Measurements from ENCODE around the gene CD6. TPM values are rescaled to one million over a fixed set of nuclear protein-coding genes. Genes with fewer than 3 reads are reported as not detected.
"Not testable (repeated sequence)": the region's sequence is repeated elsewhere in the genome, so short reads cannot be mapped to it uniquely, and the experiment has no call there.

CD6 gene
- polyA plus RNA-seq, 1 donor = 1.3 TPM

- DNase-seq = no peak
- no peak overlapping the region for H3K4me3 ChIP-seq (ENCODE audit: low read length)
- no peaks in the 10 kb centered on the region for H3K4me1 ChIP-seq (ENCODE audit: control insufficient read depth, insufficient read depth, low read length)
- H3K36me3 ChIP-seq (ENCODE audit: control insufficient read depth, insufficient read depth, low read length) = no peaks in the 10 kb centered on the region
- H3K27ac ChIP-seq (ENCODE audit: low read length) = no peak overlapping the region
- H3K27me3 ChIP-seq (ENCODE audit: control insufficient read depth, insufficient read depth, low read length) = no peaks in the 10 kb centered on the region
- WGBS (ENCODE audit: insufficient coverage, low lambda C conversion rate) = no CpG with 5 or more reads among the region's 15 CpGs
- H3K9me3 ChIP-seq (ENCODE audit: control insufficient read depth, low read depth, low read length) = no peaks in the 10 kb centered on the region
Measured at GRCh38 chr11:60972182-60973030, 926 bp downstream of the CD6 start.

- H3K4me3 ChIP-seq (ENCODE audit: low read length) = no peak overlapping the region
Measured at GRCh38 chr11:60973699-60974098, 2.2 kb downstream of the CD6 start.

GRCh38 chr11:60974316-60974715, 2.8 kb downstream of the CD6 start:
- not testable (repeated sequence) for H3K9me3 ChIP-seq (ENCODE audit: control insufficient read depth, low read depth, low read length); H3K27me3 ChIP-seq (ENCODE audit: control insufficient read depth, insufficient read depth, low read length); H3K4me1 ChIP-seq (ENCODE audit: control insufficient read depth, insufficient read depth, low read length); H3K27ac ChIP-seq (ENCODE audit: low read length); H3K4me3 ChIP-seq (ENCODE audit: low read length); DNase-seq; H3K36me3 ChIP-seq (ENCODE audit: control insufficient read depth, insufficient read depth, low read length)
- WGBS (ENCODE audit: insufficient coverage, low lambda C conversion rate) = no CpG with 5 or more reads among the region's 13 CpGs

More at GRCh38 chr11:60973699-60974098, 2.2 kb downstream of the CD6 start:
- WGBS (ENCODE audit: insufficient coverage, low lambda C conversion rate) = 83% methylated on average over 1 of the region's 6 CpGs
- no peaks in the 10 kb centered on the region for H3K27me3 ChIP-seq (ENCODE audit: control insufficient read depth, insufficient read depth, low read length)
- DNase-seq = no peak
- H3K9me3 ChIP-seq (ENCODE audit: control insufficient read depth, low read depth, low read length) = no peaks in the 10 kb centered on the region
- no peaks in the 10 kb centered on the region for H3K36me3 ChIP-seq (ENCODE audit: control insufficient read depth, insufficient read depth, low read length)
- H3K4me1 ChIP-seq (ENCODE audit: control insufficient read depth, insufficient read depth, low read length) = no peaks in the 10 kb centered on the region
- H3K27ac ChIP-seq (ENCODE audit: low read length) = no peak overlapping the region

GRCh38 chr11:60974726-60975125, 3.2 kb downstream of the CD6 start:
- Histone ChIP-seq H3K9me3 (ENCODE audit: control insufficient read depth, low read depth, low read length) (no peaks in the 10 kb centered on the region), H3K27ac (ENCODE audit: low read length) (no peak overlapping the region), H3K36me3 (ENCODE audit: control insufficient read depth, insufficient read depth, low read length) (no peaks in the 10 kb centered on the region), H3K4me1 (ENCODE audit: control insufficient read depth, insufficient read depth, low read length) (no peaks in the 10 kb centered on the region), H3K4me3 (ENCODE audit: low read length) (no peak overlapping the region), H3K27me3 (ENCODE audit: control insufficient read depth, insufficient read depth, low read length) (no peaks in the 10 kb centered on the region)
- no CpG with 5 or more reads among the region's 6 CpGs for WGBS (ENCODE audit: insufficient coverage, low lambda C conversion rate)
- DNase-seq = no peak

GRCh38 chr11:60977224-60977623, 5.7 kb downstream of the CD6 start:
- WGBS (ENCODE audit: insufficient coverage, low lambda C conversion rate) = no CpG with 5 or more reads among the region's 4 CpGs
- DNase-seq = no peak
- Histone ChIP-seq H3K9me3 (ENCODE audit: control insufficient read depth, low read depth, low read length) (no peaks in the 10 kb centered on the region), H3K4me3 (ENCODE audit: low read length) (no peak overlapping the region), H3K27me3 (ENCODE audit: control insufficient read depth, insufficient read depth, low read length) (no peaks in the 10 kb centered on the region), H3K36me3 (ENCODE audit: control insufficient read depth, insufficient read depth, low read length) (no peaks in the 10 kb centered on the region), H3K4me1 (ENCODE audit: control insufficient read depth, insufficient read depth, low read length) (no peaks in the 10 kb centered on the region), H3K27ac (ENCODE audit: low read length) (no peak overlapping the region)

- H3K27me3 ChIP-seq (ENCODE audit: control insufficient read depth, insufficient read depth, low read length) = no peaks in the 10 kb centered on the region
- H3K4me3 ChIP-seq (ENCODE audit: low read length) = no peak overlapping the region
- no peak for DNase-seq
- no peaks in the 10 kb centered on the region for H3K36me3 ChIP-seq (ENCODE audit: control insufficient read depth, insufficient read depth, low read length)
- H3K9me3 ChIP-seq (ENCODE audit: control insufficient read depth, low read depth, low read length) = no peaks in the 10 kb centered on the region
- H3K4me1 ChIP-seq (ENCODE audit: control insufficient read depth, insufficient read depth, low read length) = no peaks in the 10 kb centered on the region
- no peak overlapping the region for H3K27ac ChIP-seq (ENCODE audit: low read length)
Measured at GRCh38 chr11:60977836-60978235, 6.4 kb downstream of the CD6 start.

GRCh38 chr11:60978546-60979380, 7.3 kb downstream of the CD6 start:
- Histone ChIP-seq H3K36me3 (ENCODE audit: control insufficient read depth, insufficient read depth, low read length) (no peaks in the 10 kb centered on the region), H3K27ac (ENCODE audit: low read length) (no peak overlapping the region), H3K27me3 (ENCODE audit: control insufficient read depth, insufficient read depth, low read length) (no peaks in the 10 kb centered on the region), H3K4me1 (ENCODE audit: control insufficient read depth, insufficient read depth, low read length) (no peaks in the 10 kb centered on the region), H3K4me3 (ENCODE audit: low read length) (no peak overlapping the region), H3K9me3 (ENCODE audit: control insufficient read depth, low read depth, low read length) (no peaks in the 10 kb centered on the region)
- no CpG with 5 or more reads among the region's 10 CpGs for WGBS (ENCODE audit: insufficient coverage, low lambda C conversion rate)
- DNase-seq = no peak

- H3K27me3 ChIP-seq (ENCODE audit: control insufficient read depth, insufficient read depth, low read length) = no peaks in the 10 kb centered on the region
- no CpG with 5 or more reads among the region's 12 CpGs for WGBS (ENCODE audit: insufficient coverage, low lambda C conversion rate)
- H3K27ac ChIP-seq (ENCODE audit: low read length) = no peak overlapping the region
- H3K4me3 ChIP-seq (ENCODE audit: low read length) = no peak overlapping the region
- H3K9me3 ChIP-seq (ENCODE audit: control insufficient read depth, low read depth, low read length) = no peaks in the 10 kb centered on the region
- no peaks in the 10 kb centered on the region for H3K4me1 ChIP-seq (ENCODE audit: control insufficient read depth, insufficient read depth, low read length)
- DNase-seq = no peak
- no peaks in the 10 kb centered on the region for H3K36me3 ChIP-seq (ENCODE audit: control insufficient read depth, insufficient read depth, low read length)
Measured at GRCh38 chr11:60981515-60981914, 10.0 kb downstream of the CD6 start.

GRCh38 chr11:60982184-60982583, 10.7 kb downstream of the CD6 start:
- Histone ChIP-seq H3K4me3 (ENCODE audit: low read length) (no peak overlapping the region), H3K4me1 (ENCODE audit: control insufficient read depth, insufficient read depth, low read length) (no peaks in the 10 kb centered on the region), H3K27ac (ENCODE audit: low read length) (no peak overlapping the region), H3K9me3 (ENCODE audit: control insufficient read depth, low read depth, low read length) (no peaks in the 10 kb centered on the region), H3K27me3 (ENCODE audit: control insufficient read depth, insufficient read depth, low read length) (no peaks in the 10 kb centered on the region), H3K36me3 (ENCODE audit: control insufficient read depth, insufficient read depth, low read length) (no peaks in the 10 kb centered on the region)
- DNase-seq = no peak
- no CpG with 5 or more reads among the region's 8 CpGs for WGBS (ENCODE audit: insufficient coverage, low lambda C conversion rate)

GRCh38 chr11:60984149-60984548, 12.7 kb downstream of the CD6 start:
- WGBS (ENCODE audit: insufficient coverage, low lambda C conversion rate) = no CpG with 5 or more reads among the region's 6 CpGs
- H3K27ac ChIP-seq (ENCODE audit: low read length) = no peak overlapping the region

More at GRCh38 chr11:60984149-60984548, 12.7 kb downstream of the CD6 start:
- no peaks in the 10 kb centered on the region for H3K9me3 ChIP-seq (ENCODE audit: control insufficient read depth, low read depth, low read length)
- no peak overlapping the region for H3K4me3 ChIP-seq (ENCODE audit: low read length)
- no peak for DNase-seq
- H3K36me3 ChIP-seq (ENCODE audit: control insufficient read depth, insufficient read depth, low read length) = no peaks in the 10 kb centered on the region
- H3K27me3 ChIP-seq (ENCODE audit: control insufficient read depth, insufficient read depth, low read length) = peaks cover 7% of the 10 kb centered on the region
- no peaks in the 10 kb centered on the region for H3K4me1 ChIP-seq (ENCODE audit: control insufficient read depth, insufficient read depth, low read length)
